Embryonic facial prominence (tissue), 1 donor: ENCODE results near the gene CHID1.

Experiments used
- DNase-seq: peaks from one replicate; pipeline ENCODE4 v3.0.0-alpha.2; 2016; ENCODE audit errors: extremely low spot score

CHID1 gene

DNA sequence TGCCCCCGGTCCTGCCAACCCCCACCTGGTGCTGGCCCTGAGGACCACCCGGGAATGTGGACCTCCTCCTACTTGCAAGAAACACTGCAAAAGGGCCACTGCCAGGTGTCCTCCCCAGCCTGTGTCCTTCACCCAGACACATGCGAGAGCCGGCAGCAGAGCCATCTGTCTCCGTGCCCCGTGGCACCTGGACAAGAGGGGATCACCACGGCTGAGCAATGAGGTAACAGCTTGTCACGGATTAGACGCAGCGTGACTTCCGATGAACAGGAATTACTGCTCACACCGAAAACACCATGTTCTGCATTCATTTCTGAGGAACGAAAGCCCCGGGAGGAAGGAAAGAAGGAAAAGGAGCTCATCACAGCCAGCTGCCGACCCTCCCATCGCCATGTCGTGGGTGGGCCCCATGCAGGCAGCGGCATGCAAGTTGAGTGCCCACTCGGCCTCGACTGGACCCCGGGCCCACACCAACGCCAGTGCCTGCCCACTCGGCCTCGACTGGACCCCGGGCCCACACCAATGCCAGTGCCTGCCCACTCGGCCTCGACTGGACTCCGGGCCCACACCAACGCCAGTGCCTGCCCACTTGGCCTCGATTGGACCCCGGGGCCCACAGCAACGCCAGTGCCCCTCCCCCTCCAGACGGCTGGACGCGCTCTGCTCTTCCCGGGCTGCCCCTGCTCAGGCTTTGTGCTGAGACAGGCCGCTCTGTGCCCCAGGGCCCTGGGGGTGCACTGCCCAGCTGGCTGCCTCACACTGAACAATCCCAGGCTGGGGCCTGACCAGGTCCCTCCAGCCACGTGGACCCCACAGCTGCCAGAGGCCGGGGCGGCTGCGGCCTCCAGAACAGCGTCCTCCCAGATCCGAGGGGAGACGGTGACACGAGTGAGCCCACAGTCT is 22.0 kb downstream of the CHID1 start:
- no peak for DNase-seq

DNA sequence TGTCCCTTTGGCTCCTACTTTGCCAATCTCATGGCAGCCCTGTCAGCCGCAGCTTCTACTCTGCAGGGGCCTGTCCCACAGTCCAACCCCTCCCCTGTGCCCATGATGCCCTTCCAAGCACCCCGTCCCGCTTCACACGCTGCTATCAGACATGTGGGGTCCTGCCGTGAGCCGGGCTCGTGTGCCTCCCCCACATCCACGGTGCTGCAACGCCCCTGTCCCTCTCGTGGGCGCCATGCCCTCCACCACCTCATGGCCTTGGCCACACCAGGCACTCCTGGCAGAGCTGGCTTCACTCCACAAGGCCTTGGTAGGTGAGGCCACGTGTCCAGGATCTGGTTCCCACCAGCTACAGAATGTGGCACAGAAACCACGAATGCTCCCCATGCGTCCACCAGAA is 23.0 kb downstream of the CHID1 start:
- DNase-seq = no peak

DNA sequence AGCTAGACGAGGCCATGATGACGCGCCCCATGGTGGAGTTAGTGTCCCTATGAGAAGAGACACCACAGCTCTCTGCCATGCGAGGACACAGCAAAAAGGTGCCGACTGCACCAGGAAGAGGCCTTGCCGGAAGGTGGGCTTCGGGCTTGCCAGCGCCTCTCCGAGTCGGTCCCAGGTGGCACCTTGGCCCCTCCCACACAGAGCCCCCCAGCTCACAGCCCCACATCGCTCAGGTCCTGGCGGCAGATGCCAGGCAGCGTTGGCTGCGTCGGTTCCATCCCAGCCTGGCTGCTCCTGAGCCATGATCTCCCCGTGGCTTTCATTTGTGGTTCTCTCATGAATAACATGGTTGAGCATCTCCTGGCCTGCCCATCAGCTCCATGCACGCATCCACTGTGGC is 24.0 kb downstream of the CHID1 start:
- no peak for DNase-seq

DNA sequence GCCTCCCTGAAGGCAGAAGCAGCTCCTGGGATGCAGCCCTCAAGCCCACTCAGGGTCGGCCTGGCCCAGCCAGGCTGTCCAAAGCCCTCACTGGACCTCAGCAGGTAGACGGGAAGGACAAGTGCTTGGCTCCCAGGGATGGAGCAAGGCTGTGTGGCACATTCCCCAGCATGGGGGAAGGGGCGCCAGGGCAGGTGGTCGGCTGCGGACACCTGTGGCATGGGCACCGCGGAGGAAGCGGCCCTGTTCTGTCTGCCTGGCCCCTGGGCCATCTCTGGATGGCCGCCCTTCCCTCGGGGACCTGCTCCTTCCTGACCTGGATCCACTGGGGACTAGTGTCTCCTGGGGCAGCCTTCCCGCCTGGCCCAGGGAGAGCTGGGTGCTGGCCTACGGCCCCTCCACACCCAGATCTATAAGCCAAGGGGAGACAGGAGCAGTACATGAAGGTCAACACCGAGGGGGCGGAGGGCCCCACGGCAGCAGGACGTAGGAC is 26.0 kb downstream of the CHID1 start:
- no peak for DNase-seq

DNA sequence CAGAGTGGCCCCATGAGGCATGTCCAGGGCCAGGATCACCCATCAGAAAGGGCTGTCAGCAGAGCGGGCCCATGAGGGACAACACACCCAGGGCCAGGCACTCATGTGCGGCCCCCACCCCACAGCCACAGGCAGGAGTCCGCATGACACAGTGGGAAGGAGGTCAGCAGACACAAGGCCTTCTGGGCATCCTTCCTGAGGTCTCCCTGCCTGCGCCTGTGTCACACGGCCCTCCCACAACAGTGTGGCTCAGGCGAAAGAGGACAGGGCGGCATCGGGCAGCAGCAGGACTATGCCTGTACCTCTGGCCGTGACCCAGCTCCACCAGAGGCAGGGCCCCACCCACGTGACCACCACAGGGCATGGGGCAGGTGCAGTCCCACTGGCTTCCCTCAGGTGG is 27.1 kb downstream of the CHID1 start:
- DNase-seq = no peak

DNA sequence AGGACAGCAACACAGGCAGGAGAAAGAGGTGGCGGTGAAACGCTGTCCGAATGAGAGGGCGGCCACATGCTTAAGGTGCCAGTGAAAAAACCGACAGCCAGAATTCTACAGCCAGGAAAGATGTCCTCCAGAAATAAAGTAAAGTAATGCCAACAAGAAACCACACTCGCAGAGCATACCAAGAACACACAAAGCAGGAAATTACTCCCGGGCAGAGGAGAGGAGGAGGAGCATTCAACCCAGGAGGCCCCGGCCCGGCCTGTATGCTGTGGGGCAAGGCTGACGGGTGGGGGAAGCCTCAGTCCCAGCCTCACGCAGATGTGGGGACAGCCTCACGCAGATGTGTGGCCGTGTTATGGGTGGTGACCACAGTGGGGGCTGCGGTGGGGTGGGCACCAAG is 28.0 kb downstream of the CHID1 start:
- DNase-seq = no peak

DNA sequence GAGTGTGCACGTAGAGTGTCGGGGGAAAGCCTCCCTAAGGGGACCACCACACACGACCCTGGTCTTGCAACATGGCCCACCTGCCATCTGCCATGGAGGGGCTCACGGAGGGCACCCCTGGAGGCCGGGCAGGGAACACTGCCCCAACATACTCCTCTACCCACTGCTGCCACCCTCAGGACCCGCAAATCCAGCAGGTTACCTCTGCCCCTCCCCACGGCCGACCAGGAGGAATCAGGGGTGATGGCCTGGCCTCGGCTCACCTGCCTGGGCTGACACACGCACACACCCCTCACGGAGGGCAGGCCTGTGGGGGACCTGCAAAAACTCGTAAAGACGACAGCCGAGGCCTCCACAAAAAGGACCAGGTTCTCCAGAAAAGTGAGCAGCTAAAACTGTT is 30.2 kb downstream of the CHID1 start:
- no peak for DNase-seq

DNA sequence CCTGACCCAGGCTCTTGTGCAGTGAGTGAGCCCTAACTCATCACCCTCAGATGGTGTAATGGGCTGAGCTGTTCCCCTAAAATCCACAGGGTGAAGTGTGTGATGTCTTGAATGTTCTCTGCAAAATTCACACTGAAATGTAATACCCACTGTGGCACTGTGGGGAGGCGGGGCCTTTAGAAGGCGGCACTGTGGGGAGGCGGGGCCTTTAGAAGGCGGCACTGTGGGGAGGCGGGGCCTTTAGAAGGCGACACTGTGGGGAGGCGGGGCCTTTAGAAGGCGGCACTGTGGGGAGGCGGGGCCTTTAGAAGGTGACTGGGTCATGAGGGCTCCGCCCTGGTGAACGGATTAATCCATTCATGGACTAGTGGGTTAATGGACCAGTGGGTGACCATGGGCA is 33.0 kb downstream of the CHID1 start:
- DNase-seq = no peak

DNA sequence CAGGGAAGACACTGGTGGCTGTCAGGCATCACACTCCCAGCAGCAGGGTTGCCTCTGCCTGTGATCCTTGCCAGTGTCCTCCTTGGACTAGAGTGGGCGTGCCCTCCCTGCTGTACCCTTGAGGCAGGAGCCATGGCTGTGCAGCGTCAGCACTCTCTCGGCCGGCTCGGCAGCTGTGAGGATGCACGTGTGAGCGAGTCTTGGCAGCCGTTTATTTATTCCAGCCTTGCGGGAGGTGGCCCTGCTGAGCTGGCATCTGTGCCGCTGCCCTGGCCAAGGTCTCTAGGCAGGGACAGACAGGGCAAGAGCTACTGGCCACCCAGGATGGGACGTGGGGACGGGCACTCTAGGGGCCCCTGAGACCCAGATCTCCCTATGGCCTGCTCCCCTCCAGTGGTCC is 34.1 kb downstream of the CHID1 start:
- DNase-seq = no peak

DNA sequence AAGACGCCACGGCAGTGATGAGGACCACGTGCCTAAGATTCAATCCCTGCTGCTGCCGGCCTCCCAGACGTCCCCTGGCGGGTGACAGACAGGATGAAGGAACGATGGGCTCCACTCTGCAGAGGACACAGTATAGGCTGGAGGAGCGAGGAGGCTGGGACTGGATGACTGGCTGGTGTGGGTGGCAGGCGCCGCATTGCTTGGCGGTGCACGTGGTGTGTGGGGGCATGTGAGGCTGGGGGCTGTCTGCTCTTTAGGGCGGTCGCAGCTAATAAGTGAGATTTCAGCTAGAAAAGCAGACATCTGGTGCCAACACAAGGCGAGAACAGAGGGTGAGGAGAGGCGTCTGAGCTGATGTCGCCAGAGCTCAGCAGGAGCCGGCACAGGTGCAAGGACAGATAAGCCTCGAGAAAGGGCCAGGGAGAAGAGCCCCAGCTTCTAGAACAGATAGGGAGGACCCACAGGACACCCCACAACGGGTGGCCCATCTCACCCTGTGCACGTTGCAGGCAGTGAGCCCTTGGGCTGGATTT is 34.8 kb downstream of the CHID1 start:
- no peak for DNase-seq

DNA sequence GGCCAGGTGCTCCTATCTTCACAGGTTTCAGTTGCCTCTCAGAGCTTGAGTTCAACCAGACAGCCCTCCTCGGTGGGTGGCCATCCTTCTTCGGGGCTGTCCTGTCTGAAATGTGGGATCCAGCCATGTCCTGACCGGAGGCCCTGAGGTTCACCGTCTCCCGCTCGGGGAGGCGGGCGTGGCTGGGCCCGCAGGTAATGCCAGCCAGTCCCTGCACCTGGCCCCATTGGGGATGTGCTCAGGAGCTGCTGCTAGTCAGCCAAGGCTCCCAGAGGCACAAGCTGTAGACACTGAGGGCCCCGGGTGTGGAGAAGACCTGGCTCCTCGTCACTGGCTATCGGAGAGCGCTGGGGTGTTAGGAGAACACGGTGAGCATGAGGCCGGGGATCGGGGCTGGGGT is 35.4 kb downstream of the CHID1 start:
- DNase-seq = no peak

DNA sequence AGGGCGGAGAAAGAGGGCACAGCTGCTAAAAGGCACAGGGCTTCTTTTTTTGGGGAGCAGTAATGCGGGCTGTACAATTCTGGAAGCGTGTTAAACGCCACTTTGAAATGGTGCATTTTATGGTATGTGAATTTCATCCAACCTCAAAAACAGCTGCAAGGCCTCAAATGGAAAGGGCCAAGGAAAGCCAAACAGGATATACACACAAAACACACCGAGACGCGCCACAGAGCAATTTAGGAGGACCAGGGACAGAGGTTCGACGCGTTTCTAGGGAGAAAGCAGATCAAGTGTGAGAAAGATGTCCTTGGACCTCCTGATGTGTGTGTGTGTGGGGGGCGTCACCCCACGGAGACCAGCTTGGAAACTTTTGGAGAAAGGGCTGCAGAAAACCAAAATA is 36.9 kb downstream of the CHID1 start:
- no peak for DNase-seq

DNA sequence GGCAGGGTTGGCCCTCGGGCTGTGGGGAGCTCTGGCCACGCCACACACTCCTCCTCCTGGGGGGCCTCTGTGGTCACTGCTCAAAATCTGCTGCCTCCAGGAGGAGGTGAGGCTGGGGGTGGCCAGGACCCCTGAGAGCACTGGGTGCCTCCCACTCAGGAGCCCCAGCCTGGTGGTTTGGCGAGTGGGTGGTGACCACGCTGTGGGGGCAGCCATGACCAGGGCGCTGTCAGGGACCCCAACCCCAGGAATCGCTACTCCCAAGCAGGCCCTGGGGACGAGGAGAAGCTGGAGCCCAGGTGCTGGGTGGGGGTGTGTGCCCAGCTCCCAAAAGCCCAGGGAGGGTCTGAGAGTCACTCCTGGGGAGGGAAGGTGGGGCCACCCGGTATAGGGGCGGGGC is 37.8 kb downstream of the CHID1 start:
- no peak for DNase-seq

DNA sequence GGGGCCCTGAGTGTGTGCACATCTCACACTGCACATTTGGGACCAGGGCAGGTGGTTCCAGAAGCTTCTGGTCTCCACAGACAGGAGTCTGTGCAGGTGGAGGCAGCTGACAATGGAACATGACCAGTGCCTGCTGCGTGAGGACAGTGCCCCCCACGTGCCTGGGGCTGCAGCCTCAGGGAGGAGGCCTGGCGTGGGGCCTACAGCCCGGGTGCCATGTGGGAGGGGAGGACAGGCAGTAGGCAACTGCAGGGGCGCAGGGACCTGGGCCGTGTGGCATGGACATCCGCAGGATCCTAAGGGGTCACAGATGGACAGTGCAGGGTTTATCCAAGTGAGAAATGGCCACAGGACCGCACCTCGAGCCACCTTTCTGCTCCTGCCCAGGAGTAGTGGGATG is 39.1 kb downstream of the CHID1 start:
- no peak for DNase-seq

DNA sequence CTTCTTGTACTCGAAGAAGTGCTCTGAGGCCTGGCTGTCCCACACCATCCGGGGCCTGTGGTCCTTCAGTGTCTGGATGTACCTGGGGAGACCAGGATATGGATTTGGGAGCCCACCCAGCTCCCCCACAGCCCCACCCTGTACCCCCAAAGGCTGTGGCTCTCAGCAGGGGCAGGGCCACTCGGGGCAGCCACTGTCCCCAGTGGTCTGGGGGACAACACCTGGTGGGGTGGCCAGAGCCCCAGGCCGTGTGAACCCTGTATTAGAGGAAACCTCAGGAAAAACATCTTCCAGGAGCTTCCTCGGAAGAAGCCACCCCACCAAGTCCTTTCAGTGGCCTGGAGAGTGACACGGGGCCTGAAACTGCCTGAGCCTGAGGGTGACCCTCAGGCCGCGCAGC is 40.2 kb downstream of the CHID1 start:
- no peak for DNase-seq

DNA sequence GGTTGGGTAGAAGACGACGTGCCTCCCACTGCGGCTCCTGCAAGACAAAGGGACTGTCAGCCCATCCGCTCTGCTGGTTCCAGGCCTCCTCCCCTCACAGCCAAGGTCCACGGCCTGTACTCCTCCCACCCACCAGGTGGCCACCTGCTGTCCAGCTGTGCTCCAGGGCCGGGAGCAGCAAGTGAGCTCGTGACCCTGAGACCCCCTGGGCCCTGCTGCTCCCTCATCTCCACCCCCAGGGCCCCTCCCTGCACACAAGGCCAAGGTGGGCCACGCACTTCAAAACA is 40.5 kb downstream of the CHID1 start:
- no peak for DNase-seq

DNA sequence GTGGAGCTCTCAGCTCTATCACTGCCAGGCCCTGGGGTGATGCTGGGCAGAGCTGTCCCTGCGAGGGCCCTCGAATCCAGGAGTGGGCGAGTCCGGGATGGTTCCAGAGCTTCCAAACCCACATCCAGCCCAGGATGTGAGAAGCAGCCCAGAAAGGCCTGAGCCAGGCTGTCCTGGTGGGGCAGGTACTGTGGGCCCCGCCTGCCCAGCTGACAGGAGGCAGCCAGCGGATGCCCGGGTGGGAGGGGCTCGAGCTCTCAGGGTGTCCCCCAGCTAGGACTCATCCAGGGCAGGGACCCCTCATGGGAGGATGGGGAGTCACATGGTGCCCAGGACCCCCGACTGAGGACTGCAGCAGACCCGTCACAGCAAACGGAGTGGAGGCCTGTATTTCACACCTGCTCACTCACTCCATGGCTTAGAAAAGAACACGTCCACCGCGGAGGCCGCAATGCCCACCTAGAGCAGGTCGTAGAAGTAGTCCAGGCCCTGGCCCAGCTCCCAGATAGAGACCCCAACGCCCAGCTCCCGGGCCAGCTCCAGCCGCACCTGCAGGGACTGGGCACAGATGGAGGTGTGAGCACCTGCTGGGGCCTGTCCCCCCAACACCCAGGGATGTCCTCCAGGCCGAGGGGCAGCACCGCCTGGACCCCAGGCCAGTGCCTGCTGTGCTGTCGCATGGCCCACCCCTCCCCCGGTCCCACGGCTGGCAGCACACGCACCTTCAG is 41.0 kb downstream of the CHID1 start:
- no peak for DNase-seq

DNA sequence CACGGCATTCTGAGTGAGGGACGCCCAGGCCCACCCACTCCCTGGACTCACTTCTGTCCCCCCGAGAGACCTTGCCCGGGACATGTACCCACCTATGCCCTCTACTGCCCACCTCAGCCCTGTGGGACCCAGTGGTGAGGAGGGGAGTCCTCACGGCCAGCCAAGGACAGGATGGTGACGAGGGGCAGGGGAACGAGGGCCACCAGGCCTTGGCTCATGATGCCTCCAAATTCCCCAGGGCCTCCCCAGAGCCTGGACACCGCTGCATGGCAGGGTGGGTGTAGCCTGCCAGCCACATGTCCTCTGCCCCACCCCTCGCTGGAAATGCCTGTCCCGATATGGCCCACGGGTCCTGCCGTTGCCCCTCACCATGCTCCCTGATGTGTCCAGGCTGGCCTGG is 41.8 kb downstream of the CHID1 start:
- DNase-seq = no peak

DNA sequence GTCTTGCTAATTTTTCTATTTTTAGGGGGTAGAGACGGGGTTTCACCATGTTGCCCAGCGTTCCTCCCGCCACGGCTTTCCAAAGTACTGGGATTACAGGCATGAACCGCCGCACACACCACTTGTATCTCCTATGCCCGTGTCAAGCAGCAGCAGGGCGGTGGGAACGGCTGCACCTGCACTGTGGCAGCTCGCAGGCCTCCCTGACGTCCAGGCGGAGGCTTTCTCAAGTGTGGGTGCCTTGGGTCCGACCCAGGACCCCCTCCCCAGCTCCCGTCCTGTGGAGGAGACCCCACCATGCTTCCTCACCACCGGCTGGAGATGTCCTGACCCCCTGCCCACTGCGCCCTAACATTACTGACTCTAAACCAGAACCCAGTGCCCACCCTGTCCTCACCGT is 42.2 kb downstream of the CHID1 start:
- DNase-seq = no peak

DNA sequence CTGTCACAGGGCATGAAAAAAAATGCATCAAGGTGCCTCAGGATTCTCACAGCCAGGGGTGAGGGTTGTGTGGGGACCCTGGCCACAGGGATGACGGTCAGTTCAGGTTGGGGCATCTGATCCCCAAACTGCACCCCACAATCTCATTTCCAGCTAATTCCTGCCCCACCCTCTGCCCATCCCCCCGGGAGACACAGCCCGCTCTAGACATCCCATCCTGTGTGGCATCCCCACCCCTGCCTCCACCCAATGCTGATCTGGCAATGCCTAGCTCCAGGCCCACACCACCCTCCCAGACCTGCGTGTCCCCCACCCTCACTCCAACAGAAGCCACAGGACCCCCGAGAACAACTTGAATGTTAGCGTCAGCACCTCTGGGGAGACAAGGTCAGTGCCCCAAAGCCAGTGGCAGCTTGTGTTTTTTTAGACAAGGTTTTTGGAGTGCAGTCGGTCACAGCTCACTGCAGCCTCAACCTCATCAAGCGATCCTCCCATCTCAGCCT is 42.7 kb downstream of the CHID1 start:
- no peak for DNase-seq

DNA sequence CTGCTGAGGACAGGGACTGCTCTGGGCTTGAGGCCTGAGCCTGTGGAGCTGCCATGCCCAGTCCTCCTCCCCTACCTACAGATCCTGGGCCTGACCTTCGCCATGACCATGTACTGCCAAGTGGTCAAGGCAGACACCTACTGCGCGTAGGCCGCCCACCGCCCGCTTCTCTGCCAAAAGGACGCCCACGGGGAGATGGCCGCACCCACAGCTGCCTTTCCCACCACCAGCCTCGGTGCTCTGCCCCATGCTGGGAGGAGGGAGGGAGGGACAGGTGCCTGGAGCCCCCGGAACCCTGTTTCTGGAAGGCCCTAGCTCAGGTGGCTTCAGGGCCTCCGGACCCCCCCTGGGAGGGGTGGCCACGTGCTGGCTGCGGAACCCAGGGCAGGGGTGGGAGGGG is 44.1 kb downstream of the CHID1 start:
- DNase-seq = no peak

DNA sequence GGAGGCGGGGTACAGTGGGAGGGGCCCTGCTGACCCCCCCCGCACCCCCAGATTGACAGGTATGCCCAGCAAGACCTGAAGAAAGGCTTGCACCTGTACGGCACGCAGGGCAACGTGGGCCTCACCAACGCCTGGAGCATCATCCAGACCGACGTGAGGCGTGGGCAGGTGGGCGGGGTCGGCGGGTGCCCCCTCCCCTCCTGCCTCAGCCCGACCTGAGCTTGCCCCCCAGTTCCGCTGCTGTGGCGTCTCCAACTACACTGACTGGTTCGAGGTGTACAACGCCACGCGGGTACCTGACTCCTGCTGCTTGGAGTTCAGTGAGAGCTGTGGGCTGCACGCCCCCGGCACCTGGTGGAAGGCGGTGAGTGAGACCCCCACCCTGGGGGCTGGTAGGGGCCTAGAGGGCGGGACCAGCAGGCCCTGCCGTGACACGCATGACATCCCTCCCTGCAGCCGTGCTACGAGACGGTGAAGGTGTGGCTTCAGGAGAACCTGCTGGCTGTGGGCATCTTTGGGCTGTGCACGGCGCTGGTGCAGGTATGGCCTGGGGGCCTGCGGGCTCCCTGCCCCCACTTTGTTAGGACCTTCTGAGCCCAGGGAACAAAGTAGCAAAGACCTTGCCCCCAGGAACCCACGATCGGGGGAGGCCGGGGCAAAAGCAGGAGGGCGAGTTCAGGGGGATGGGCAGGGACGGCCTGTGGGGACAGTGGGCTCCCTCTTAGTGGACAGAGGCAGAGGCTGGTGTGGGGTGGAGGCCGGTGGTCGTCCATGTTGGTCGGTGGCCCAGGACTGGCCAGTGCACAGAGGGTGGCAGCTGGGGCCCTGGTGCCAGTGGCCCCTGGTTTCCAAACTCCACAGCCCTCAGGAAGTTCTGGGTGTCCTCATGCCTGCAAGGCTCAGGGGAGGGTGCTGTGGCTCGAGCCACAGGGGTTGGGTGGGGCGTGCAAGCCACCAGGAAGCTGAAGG is 44.9 kb downstream of the CHID1 start:
- no peak for DNase-seq
